ENCODE measurements around the gene GRIN2B. TPM values are rescaled to one million over a fixed set of nuclear protein-coding genes. Genes with fewer than 3 reads are reported as not detected.

The GRIN2B gene
- total RNA-seq, 1 donor from 2014 or later = 1.4 TPM

- Histone ChIP-seq H3K36me3 (ENCODE audit: insufficient read depth, low read length) (no peaks in the 10 kb centered on the region), H4K20me1 (ENCODE audit: insufficient read depth, low read length) (no peaks in the 10 kb centered on the region), H3K4me1 (ENCODE audit: insufficient read depth, low read length) (peaks cover 6% of the 10 kb centered on the region), H3K9me3 (ENCODE audit: insufficient read depth, low read depth, low read length) (no peaks in the 10 kb centered on the region), H3K4me2 (ENCODE audit: low read length) (peak overlapping the region; percentile 82), H3K27me3 (ENCODE audit: insufficient read depth, low read length) (peaks cover 30% of the 10 kb centered on the region), H3K9ac (ENCODE audit: low read length) (no peak overlapping the region), H3K27ac (ENCODE audit: low read depth, low read length) (no peak overlapping the region), H3K4me3 (ENCODE audit: insufficient read depth, low read depth, low read length) (no peak overlapping the region), H2AFZ (ENCODE audit: low read depth, low read length) (no peak overlapping the region), H3K79me2 (ENCODE audit: insufficient read depth, low read length) (no peaks in the 10 kb centered on the region)
- DNase-seq (ENCODE audit: low read depth) = no peak
- no peak for TF ChIP-seq CTCF (IDR thresholded peaks at IDR 0.05; ENCODE audit: insufficient read depth, low read depth, low read length)
- TF ChIP-seq EZH2 (IDR thresholded peaks at IDR 0.05; ENCODE audit: insufficient read depth, low read length) = no peak
- FAIRE-seq = no peak
- Mint-ChIP-seq H3K27ac (ENCODE audit: unreplicated experiment) (no peak overlapping the region), H3K4me1 (ENCODE audit: low read depth, unreplicated experiment) (peaks cover 5% of the 10 kb centered on the region), H3K9me3 (ENCODE audit: unreplicated experiment) (peaks cover 7% of the 10 kb centered on the region), H3K36me3 (ENCODE audit: low read depth, unreplicated experiment) (no peaks in the 10 kb centered on the region), H3K27me3 (ENCODE audit: low read depth, unreplicated experiment) (peaks cover 41% of the 10 kb centered on the region), H3K4me3 (ENCODE audit: unreplicated experiment) (peak overlapping the region; percentile 88)
Measured at GRCh38 chr12:13979772-13980378, 1.5 kb downstream of the GRIN2B start.

GRCh38 chr12:13978876-13979275 lies 2.5 kb downstream of the GRIN2B start:
- H3K27me3 ChIP-seq (ENCODE audit: insufficient read depth, low read length) = peaks cover 30% of the 10 kb centered on the region
- no peak overlapping the region for H2AFZ ChIP-seq (ENCODE audit: low read depth, low read length)
- no peak overlapping the region for H3K4me2 ChIP-seq (ENCODE audit: low read length)
- no peaks in the 10 kb centered on the region for H3K36me3 ChIP-seq (ENCODE audit: insufficient read depth, low read length)
- H3K4me3 ChIP-seq (ENCODE audit: insufficient read depth, low read depth, low read length) = no peak overlapping the region
- no peak for DNase-seq (ENCODE audit: low read depth)
- H3K36me3 Mint-ChIP-seq (ENCODE audit: low read depth, unreplicated experiment) = no peaks in the 10 kb centered on the region
- H3K4me1 Mint-ChIP-seq (ENCODE audit: low read depth, unreplicated experiment) = peaks cover 5% of the 10 kb centered on the region
- no peak overlapping the region for H3K9ac ChIP-seq (ENCODE audit: low read length)
- H3K4me1 ChIP-seq (ENCODE audit: insufficient read depth, low read length) = peaks cover 6% of the 10 kb centered on the region
- no peaks in the 10 kb centered on the region for H3K9me3 ChIP-seq (ENCODE audit: insufficient read depth, low read depth, low read length)
- no peak overlapping the region for H3K27ac ChIP-seq (ENCODE audit: low read depth, low read length)
- no peaks in the 10 kb centered on the region for H3K79me2 ChIP-seq (ENCODE audit: insufficient read depth, low read length)
- no peak for FAIRE-seq
- H3K4me3 Mint-ChIP-seq (ENCODE audit: unreplicated experiment) = no peak overlapping the region
- peaks cover 41% of the 10 kb centered on the region for H3K27me3 Mint-ChIP-seq (ENCODE audit: low read depth, unreplicated experiment)
- H3K9me3 Mint-ChIP-seq (ENCODE audit: unreplicated experiment) = peaks cover 7% of the 10 kb centered on the region
- no peaks in the 10 kb centered on the region for H4K20me1 ChIP-seq (ENCODE audit: insufficient read depth, low read length)
- TF ChIP-seq EZH2 (IDR thresholded peaks at IDR 0.05; ENCODE audit: insufficient read depth, low read length) = no peak
- TF ChIP-seq CTCF (IDR thresholded peaks at IDR 0.05; ENCODE audit: insufficient read depth, low read depth, low read length) = no peak
- no peak overlapping the region for H3K27ac Mint-ChIP-seq (ENCODE audit: unreplicated experiment)

DNA sequence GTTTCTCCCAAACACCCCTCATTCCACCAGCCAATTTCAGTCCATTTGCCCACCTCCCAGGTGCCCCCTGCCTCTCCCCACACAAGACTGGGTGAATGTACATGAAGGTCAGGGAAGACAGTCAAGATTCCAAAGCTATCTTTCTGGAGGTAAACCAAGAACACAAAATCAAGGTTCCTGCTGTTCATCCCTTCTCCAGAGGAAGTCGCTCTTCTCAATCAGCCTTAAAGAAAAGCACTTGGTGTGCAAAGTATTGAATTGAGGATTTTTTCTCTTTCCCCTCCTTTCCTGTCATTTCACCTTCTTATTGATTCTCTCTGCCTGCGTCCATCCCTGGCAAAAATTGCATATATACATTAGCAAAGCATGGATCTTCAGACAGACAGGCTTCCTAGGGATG lies 4.5 kb downstream of the GRIN2B start:
- Mint-ChIP-seq H3K4me3 (ENCODE audit: unreplicated experiment) (no peak overlapping the region), H3K27ac (ENCODE audit: unreplicated experiment) (no peak overlapping the region), H3K36me3 (ENCODE audit: low read depth, unreplicated experiment) (no peaks in the 10 kb centered on the region), H3K27me3 (ENCODE audit: low read depth, unreplicated experiment) (peaks cover 28% of the 10 kb centered on the region), H3K4me1 (ENCODE audit: low read depth, unreplicated experiment) (peaks cover 5% of the 10 kb centered on the region), H3K9me3 (ENCODE audit: unreplicated experiment) (peaks cover 5% of the 10 kb centered on the region)
- TF ChIP-seq EZH2 (IDR thresholded peaks at IDR 0.05; ENCODE audit: insufficient read depth, low read length) (no peak), CTCF (IDR thresholded peaks at IDR 0.05; ENCODE audit: insufficient read depth, low read depth, low read length) (no peak)
- FAIRE-seq = no peak
- Histone ChIP-seq H3K27ac (ENCODE audit: low read depth, low read length) (no peak overlapping the region), H3K4me3 (ENCODE audit: insufficient read depth, low read depth, low read length) (no peak overlapping the region), H3K27me3 (ENCODE audit: insufficient read depth, low read length) (peaks cover 23% of the 10 kb centered on the region), H3K79me2 (ENCODE audit: insufficient read depth, low read length) (no peaks in the 10 kb centered on the region), H3K4me1 (ENCODE audit: insufficient read depth, low read length) (peaks cover 6% of the 10 kb centered on the region), H3K9ac (ENCODE audit: low read length) (no peak overlapping the region), H3K9me3 (ENCODE audit: insufficient read depth, low read depth, low read length) (no peaks in the 10 kb centered on the region), H2AFZ (ENCODE audit: low read depth, low read length) (no peak overlapping the region), H3K4me2 (ENCODE audit: low read length) (no peak overlapping the region), H4K20me1 (ENCODE audit: insufficient read depth, low read length) (no peaks in the 10 kb centered on the region), H3K36me3 (ENCODE audit: insufficient read depth, low read length) (no peaks in the 10 kb centered on the region)
- DNase-seq (ENCODE audit: low read depth) = no peak
